Stimulated activated CD8-positive, alpha-beta memory T cell treated with anti-CD3 and anti-CD28 coated beads, Interleukin-2, amount 100 ng/mL, for 1 hour (primary cell): ENCODE results near the gene PTTG2.

Experiments
- DNase-seq, 2 donors: peaks; one replicate each; pipeline ENCODE4 v3.0.0-alpha.2; 2020; ENCODE audit warnings: low read depth in 2 of 2

Gene PTTG2

DNA sequence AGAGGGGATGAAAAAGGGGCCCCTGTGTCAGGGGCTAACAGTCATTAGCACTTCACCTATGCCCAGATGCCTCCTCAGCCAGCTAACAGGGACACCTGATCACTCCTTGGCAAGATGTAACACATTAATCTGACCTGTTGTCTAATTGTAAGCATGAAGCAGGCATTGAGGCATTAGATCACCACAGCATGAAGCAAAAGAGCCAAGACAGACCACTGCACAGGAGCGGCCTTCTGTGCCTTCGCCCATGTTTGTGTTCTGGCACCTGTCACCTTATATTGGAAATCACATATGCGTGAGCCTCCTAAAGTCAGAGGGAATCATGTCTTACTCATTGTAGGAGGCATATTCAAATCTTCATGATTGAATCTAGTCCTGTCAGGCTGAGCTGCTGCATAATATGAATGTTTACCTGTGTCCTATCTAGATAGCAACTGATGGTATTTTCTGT lies 48.4 kb downstream of the PTTG2 start:
- no peak for DNase-seq

DNA sequence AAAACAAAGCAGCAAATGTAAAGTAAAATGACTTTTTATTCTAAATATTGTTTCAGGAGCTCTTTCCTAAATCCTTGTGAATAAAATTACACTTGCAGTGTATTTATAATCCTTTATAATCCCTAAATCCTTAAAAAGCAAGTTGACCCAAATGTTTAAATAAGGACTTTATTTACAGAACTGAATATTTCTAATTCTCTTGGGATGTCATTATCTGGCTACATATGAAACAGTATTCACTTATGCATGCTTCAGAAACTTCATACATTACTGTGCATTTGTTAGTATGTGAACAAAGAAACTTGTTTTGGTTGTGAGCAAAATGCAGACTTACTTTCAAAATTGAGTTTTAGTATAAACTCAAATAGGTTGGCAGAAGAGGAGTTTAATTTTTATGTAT lies 49.2 kb downstream of the PTTG2 start:
- DNase-seq, result no peak

DNA sequence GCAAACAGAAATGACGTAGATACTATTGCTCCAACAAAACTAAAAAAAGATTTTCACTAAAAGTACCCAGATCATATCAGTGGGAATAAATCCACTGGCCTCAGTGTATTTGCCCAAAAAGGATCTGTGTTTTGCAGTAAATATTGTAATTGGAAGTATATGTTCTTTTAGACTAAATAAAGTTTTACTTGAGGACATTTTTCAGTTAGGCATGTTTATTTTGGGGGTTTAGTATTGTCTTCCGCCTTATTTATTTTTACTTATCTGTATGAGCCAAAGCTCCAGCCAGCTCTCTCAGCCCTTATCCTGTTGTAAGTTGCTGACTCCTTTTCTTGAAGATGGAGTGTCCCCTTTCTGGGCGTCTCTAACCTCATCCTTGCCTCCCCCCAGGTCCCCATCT lies 49.8 kb downstream of the PTTG2 start:
- DNase-seq, result no peak
